HCT116 (cell line): ENCODE measurements around the gene C11orf58. TPM values are rescaled to one million over a fixed set of nuclear protein-coding genes. Genes with fewer than 3 reads are reported as not detected.
A peak's percentile ranks its signal among the peaks of the same experiment; 100 is the strongest.

Experiments
- ATAC-seq: fragments of 200-7000 bp; cut with Tn5 transposase; 2 replicates; pipeline ENCODE4 v1.9.1; 2020; ENCODE audit warnings: mild to moderate bottlenecking, moderate library complexity
- BruUV-seq: library from RNA; stranded (reverse); fragments of 400-500 nt; replicated peaks from 2 replicates; lab custom pipeline; 2021; lab: Mats Ljungman, UMichigan
- CTCF ChIA-PET: fragments of 300-600 bp; sonication (Branson Sonifier 250); formaldehyde crosslinking; loops from one replicate; lab custom pipeline; 2021; ENCODE audit warnings: antibody characterized with exemption; lab: Charles Lee
- POLR2A ChIA-PET: fragments of 300-600, 350-600 bp; sonication (Branson Sonifier 250); formaldehyde crosslinking; loops from one replicate; lab custom pipeline; 2021; ENCODE audit warnings: antibody characterized with exemption; lab: Charles Lee
- RAD21 ChIA-PET, 2 experiments: fragments of 300-600 bp; sonication (Branson Sonifier 250); formaldehyde crosslinking; loops; one replicate each; lab custom pipeline; 2023; ENCODE audit warnings: low total read pairs in 2 of 2; ENCODE audit not compliant: uncharacterized antibody in 2 of 2, unreplicated experiment in 2 of 2, low non-redundant PET in 1 of 2; lab: Charles Lee
- DNase-seq: peaks from one replicate; pipeline ENCODE4 v3.0.0-alpha.2; 2010; ENCODE audit warnings: low read depth, low spot score
- H2AFZ ChIP-seq: fragments of 200-600 bp; shearing (Covaris generic), sonication (generic); 2 replicates; pipeline ENCODE4 v1.6.1; 2017; ENCODE audit warnings: low read depth, mixed run types, mixed read lengths, antibody characterized with exemption, low read length; ENCODE audit not compliant: poor library complexity, severe bottlenecking
- H3K27ac ChIP-seq: 2 replicates; pipeline ENCODE4 v1.5.1; 2012; ENCODE audit warnings: low read depth, low read length
- H3K27me3 ChIP-seq: fragments of 200-600 bp; sonication (generic); 2 replicates; pipeline ENCODE4 v1.6.1; 2016; ENCODE audit warnings: mixed run types, low read length, mixed read lengths; ENCODE audit not compliant: insufficient read depth
- H3K36me3 ChIP-seq, 2 experiments: fragments of 200-500 bp in 1 of 2; fragments of 200-600 bp in 1 of 2; sonication (Bioruptor generic) in 1 of 2; sonication (generic) in 1 of 2; 2 replicates each; pipeline versions ENCODE4 v1.5.1 to v1.6.1; 2014 to 2016; ENCODE audit warnings: low read length in 2 of 2, inconsistent platforms in 1 of 2, mixed read lengths in 1 of 2, mixed run types in 1 of 2; ENCODE audit not compliant: insufficient read depth in 2 of 2, control insufficient read depth in 1 of 2
- H3K4me1 ChIP-seq, 2 experiments: fragments of 200-600 bp in 1 of 2; sonication (generic) in 1 of 2; 2 replicates each; pipeline versions ENCODE4 v1.5.1 to v1.6.1; 2012 to 2017; ENCODE audit warnings: low read length in 2 of 2, inconsistent platforms in 1 of 2, mild to moderate bottlenecking in 1 of 2, mixed read lengths in 1 of 2, mixed run types in 1 of 2, moderate library complexity in 1 of 2; ENCODE audit not compliant: insufficient read depth in 2 of 2, control insufficient read depth in 1 of 2
- H3K4me2 ChIP-seq: fragments of 200-600 bp; sonication (generic); 2 replicates; pipeline ENCODE4 v1.6.1; 2017; ENCODE audit warnings: mixed run types, low read length, mixed read lengths
- H3K4me3 ChIP-seq, 2 experiments: fragments of 200-600 bp in 1 of 2; sonication (generic) in 1 of 2; replicated peaks in 1 of 2; 2 replicates each; pipeline ENCODE4 v1.5.1; 2011 to 2016; ENCODE audit warnings: low read length in 2 of 2, control low read depth in 1 of 2, low read depth in 1 of 2, mild to moderate bottlenecking in 1 of 2, mixed read lengths in 1 of 2, mixed run types in 1 of 2
- H3K79me2 ChIP-seq: fragments of 200-600 bp; sonication (generic); 2 replicates; pipeline ENCODE4 v1.6.1; 2017; ENCODE audit warnings: mild to moderate bottlenecking, mixed run types, low read length, moderate library complexity, mixed read lengths; ENCODE audit not compliant: insufficient read depth
- H3K9ac ChIP-seq: fragments of 200-600 bp; sonication (generic); 2 replicates; pipeline ENCODE4 v1.6.1; 2016; ENCODE audit warnings: low read length, mixed read lengths
- H3K9me2 ChIP-seq: fragments of 200-600 bp; sonication (generic), shearing (Covaris generic); 2 replicates; pipeline ENCODE4 v1.6.1; 2017; ENCODE audit warnings: mixed run types, mild to moderate bottlenecking, moderate library complexity; ENCODE audit not compliant: insufficient read depth
- H3K9me3 ChIP-seq, 2 experiments: fragments of 200-500 bp in 1 of 2; fragments of 200-600 bp in 1 of 2; sonication (Bioruptor generic) in 1 of 2; sonication (generic) in 1 of 2; 2 replicates each; pipeline ENCODE4 v1.6.1; 2014 to 2017; ENCODE audit warnings: low read length in 2 of 2, mixed read lengths in 2 of 2, inconsistent platforms in 1 of 2, low read depth in 1 of 2, mild to moderate bottlenecking in 1 of 2, mixed run types in 1 of 2, moderate library complexity in 1 of 2; ENCODE audit not compliant: control insufficient read depth in 1 of 2, insufficient read depth in 1 of 2
- H4K20me1 ChIP-seq: fragments of 200-600 bp; sonication (generic), shearing (Covaris generic); 2 replicates; pipeline ENCODE4 v1.6.1; 2017; ENCODE audit warnings: mixed run types, mild to moderate bottlenecking, moderate library complexity; ENCODE audit not compliant: insufficient read depth
- CBX3 ChIP-seq: IDR thresholded peaks from 2 replicates; pipeline ENCODE4 v1.6.1; 2012; ENCODE audit warnings: low read depth
- CEBPB ChIP-seq: IDR thresholded peaks from 2 replicates; pipeline ENCODE4 v1.6.1; 2012; ENCODE audit warnings: low read depth
- ELF1 ChIP-seq: IDR thresholded peaks from 2 replicates; pipeline ENCODE4 v1.6.1; 2012; ENCODE audit warnings: low read depth, borderline replicate concordance
- EZH2phosphoT487 ChIP-seq: fragments of 200-600 bp; IDR thresholded peaks from 2 replicates; pipeline ENCODE4 v1.6.1; 2018; ENCODE audit warnings: antibody characterized with exemption, borderline replicate concordance
- FOSL1 ChIP-seq: IDR thresholded peaks from 2 replicates; pipeline ENCODE4 v1.6.1; 2012; ENCODE audit warnings: low read depth
- JUND ChIP-seq: IDR thresholded peaks from 2 replicates; pipeline ENCODE4 v1.6.1; 2012
- POLR2AphosphoS5 ChIP-seq: IDR thresholded peaks from 2 replicates; pipeline ENCODE4 v1.6.1; 2011; ENCODE audit warnings: mild to moderate bottlenecking, low read depth, low read length, moderate library complexity
- RAD21 ChIP-seq: IDR thresholded peaks from 2 replicates; pipeline ENCODE4 v1.6.1; 2012; ENCODE audit warnings: low read depth, mild to moderate bottlenecking
- SIN3A ChIP-seq: IDR thresholded peaks from 2 replicates; pipeline ENCODE4 v1.6.1; 2012; ENCODE audit warnings: low read depth
- SP1 ChIP-seq: IDR thresholded peaks from 2 replicates; pipeline ENCODE4 v1.6.1; 2012; ENCODE audit warnings: low read depth
- SRF ChIP-seq: IDR thresholded peaks from 2 replicates; pipeline ENCODE4 v1.6.1; 2012; ENCODE audit warnings: low read depth
- TCF7L2 ChIP-seq: IDR thresholded peaks from 2 replicates; pipeline ENCODE4 v1.7.0; 2011; ENCODE audit warnings: borderline replicate concordance, inconsistent platforms; ENCODE audit not compliant: insufficient read depth, insufficient read length; ENCODE audit errors: extremely low read depth
- ZNF274 ChIP-seq: fragments of 200-500 bp; sonication (Bioruptor generic); IDR thresholded peaks from 2 replicates; pipeline ENCODE4 v1.6.1; 2014; ENCODE audit warnings: mild to moderate bottlenecking, low read depth, low read length, inconsistent platforms
- intact Hi-C: fragments of 100-400 bp; cut with micrococcal nuclease; formaldehyde crosslinking; loops from 2 replicates; pipeline ENCODE4 v1.10.0; 2022
- total RNA-seq: library from RNA; stranded (reverse); gene quantifications from one replicate; pipeline ENCODE4 v1.2.1, GENCODE V29; 2021; ENCODE audit not compliant: unreplicated experiment
- TF ChIP-seq, protein P1 (sequence below): IDR thresholded peaks from 2 replicates; pipeline ENCODE4 v1.6.1; 2012
- TF ChIP-seq, protein P2 (sequence below): IDR thresholded peaks from 2 replicates; pipeline ENCODE4 v1.6.1; 2012; ENCODE audit warnings: low read depth

C11orf58 gene
- total RNA-seq, 1 experiment from 2014 or later, result 108 TPM

DNA sequence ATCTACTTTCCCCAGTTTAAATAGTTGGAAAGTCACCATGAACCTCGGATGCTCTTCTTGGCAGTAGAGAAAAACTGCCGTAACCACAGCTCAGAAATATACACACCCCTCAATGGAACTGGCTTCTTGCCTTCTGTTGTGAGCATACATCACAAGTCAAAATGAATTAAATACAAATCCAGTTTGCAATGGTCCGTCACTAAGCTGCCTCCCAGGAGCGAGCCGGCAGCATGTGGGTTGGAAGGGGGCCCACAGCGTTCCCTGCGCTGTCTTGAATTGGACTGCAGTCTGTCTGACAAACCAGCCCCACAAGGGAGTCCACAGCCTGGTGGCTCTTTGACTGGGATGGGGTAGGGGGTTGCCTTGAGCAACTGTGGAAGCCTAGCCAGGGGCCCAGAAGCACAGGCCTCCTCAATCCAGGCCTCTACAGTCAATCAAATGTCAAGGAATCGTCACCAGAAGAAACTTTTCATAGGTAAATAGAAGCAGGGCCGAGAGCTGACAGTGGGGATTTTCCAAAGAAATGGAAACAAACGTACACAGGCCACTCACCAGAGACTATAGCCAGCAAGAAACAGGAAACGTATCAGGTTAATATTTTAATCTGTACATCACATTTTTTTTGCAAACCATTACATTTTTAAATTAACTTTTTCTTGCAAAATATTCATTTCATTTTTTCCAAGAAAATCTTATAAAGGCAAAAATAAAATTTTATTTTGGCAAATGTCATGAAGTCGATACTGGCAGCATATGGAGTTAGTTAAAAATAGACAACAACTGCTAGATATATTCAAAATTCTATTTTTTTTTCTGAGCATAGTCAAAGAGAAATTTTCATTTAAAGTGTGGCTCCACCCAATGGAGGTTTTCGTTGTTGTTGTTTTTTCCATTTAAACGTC lies 38.5 kb downstream of the C11orf58 start:
- Histone ChIP-seq H3K27me3 (no peaks in the 10 kb centered on the region), H3K36me3 (no peaks in the 10 kb centered on the region), H3K4me2 (peak overlapping the region; percentile 60; the same call in 1 of the 2 replicates), H3K9me2 (no peaks in the 10 kb centered on the region), H3K4me1 (peaks cover 28 to 36% of the 10 kb centered on the region in 2 experiments), H3K9ac (no peak overlapping the region), H3K79me2 (no peaks in the 10 kb centered on the region), H3K4me3 (no peak overlapping the region), H4K20me1 (no peaks in the 10 kb centered on the region), H3K9me3 (no peaks in the 10 kb centered on the region), H2AFZ (no peak overlapping the region), H3K27ac (no peak overlapping the region)
- POLR2A ChIA-PET, result interaction anchor here (1.0 kb wide), 1 partner anchor 145 kb away, joined by 3 read pairs; no protein-coding TSS in a partner anchor
- DNase-seq, result no peak
- CTCF ChIA-PET, result no interaction called here
- RAD21 ChIA-PET, result no interaction called here
- intact Hi-C loops, result no loop called here
- TF ChIP-seq POLR2AphosphoS5, result no peak
- no peak for TF ChIP-seq SIN3A
- no peak for TF ChIP-seq JUND
- TF ChIP-seq, protein P1, sequence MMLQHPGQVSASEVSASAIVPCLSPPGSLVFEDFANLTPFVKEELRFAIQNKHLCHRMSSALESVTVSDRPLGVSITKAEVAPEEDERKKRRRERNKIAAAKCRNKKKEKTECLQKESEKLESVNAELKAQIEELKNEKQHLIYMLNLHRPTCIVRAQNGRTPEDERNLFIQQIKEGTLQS, result no peak
- no peak for TF ChIP-seq RAD21
- TF ChIP-seq TCF7L2, result no peak
- no peak for TF ChIP-seq CBX3
- TF ChIP-seq ZNF274, result no peak
- TF ChIP-seq CEBPB, result no peak
- no peak for TF ChIP-seq FOSL1
- no peak for TF ChIP-seq ELF1
- TF ChIP-seq SP1, result no peak
- no peak for TF ChIP-seq SRF
- no peak for TF ChIP-seq EZH2phosphoT487
- TF ChIP-seq, protein P2, sequence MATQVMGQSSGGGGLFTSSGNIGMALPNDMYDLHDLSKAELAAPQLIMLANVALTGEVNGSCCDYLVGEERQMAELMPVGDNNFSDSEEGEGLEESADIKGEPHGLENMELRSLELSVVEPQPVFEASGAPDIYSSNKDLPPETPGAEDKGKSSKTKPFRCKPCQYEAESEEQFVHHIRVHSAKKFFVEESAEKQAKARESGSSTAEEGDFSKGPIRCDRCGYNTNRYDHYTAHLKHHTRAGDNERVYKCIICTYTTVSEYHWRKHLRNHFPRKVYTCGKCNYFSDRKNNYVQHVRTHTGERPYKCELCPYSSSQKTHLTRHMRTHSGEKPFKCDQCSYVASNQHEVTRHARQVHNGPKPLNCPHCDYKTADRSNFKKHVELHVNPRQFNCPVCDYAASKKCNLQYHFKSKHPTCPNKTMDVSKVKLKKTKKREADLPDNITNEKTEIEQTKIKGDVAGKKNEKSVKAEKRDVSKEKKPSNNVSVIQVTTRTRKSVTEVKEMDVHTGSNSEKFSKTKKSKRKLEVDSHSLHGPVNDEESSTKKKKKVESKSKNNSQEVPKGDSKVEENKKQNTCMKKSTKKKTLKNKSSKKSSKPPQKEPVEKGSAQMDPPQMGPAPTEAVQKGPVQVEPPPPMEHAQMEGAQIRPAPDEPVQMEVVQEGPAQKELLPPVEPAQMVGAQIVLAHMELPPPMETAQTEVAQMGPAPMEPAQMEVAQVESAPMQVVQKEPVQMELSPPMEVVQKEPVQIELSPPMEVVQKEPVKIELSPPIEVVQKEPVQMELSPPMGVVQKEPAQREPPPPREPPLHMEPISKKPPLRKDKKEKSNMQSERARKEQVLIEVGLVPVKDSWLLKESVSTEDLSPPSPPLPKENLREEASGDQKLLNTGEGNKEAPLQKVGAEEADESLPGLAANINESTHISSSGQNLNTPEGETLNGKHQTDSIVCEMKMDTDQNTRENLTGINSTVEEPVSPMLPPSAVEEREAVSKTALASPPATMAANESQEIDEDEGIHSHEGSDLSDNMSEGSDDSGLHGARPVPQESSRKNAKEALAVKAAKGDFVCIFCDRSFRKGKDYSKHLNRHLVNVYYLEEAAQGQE, result no peak
- ATAC-seq, result no peak
- no TSS peak for BruUV-seq
